HEK293 (cell line): ENCODE measurements around the gene RAB3GAP2.
"Not testable (repeated sequence)": the region's sequence is repeated elsewhere in the genome, so short reads cannot be mapped to it uniquely, and the experiment has no call there.

ENCODE experiments used
- CTCF ChIA-PET: fragments of 350-600 bp; formaldehyde crosslinking; extraction: SDS; loops from one replicate; lab custom pipeline; 2021; ENCODE audit warnings: antibody characterized with exemption; lab: Yijun Ruan, JAX
- POLR2A ChIA-PET: fragments of 300-600 bp; formaldehyde crosslinking; extraction: SDS; loops from one replicate; lab custom pipeline; 2020; ENCODE audit warnings: antibody characterized with exemption, inconsistent platforms; lab: Yijun Ruan, JAX
- H3K27ac ChIP-seq: fragments of 200-500 bp; sonication (Bioruptor generic); 2 replicates; pipeline ENCODE4 v1.5.1; 2014; ENCODE audit warnings: low read depth, low read length, control low read depth, inconsistent platforms; ENCODE audit errors: extremely low read depth
- H3K36me3 ChIP-seq, 2 experiments: fragments of 200-500 bp in 1 of 2; sonication (Bioruptor generic) in 1 of 2; 1 replicate in 1 of 2; 2 replicates in 1 of 2; pipeline ENCODE4 v1.5.1; 2014 to 2017; ENCODE audit warnings: inconsistent platforms in 2 of 2, low read length in 2 of 2; ENCODE audit not compliant: control insufficient read depth in 2 of 2, insufficient read depth in 1 of 2
- H3K4me1 ChIP-seq: fragments of 200-500 bp; sonication (Bioruptor generic); 2 replicates; pipeline ENCODE4 v1.5.1; 2014; ENCODE audit warnings: mild to moderate bottlenecking, low read length, inconsistent platforms; ENCODE audit not compliant: control insufficient read depth, insufficient read depth
- H3K4me3 ChIP-seq: 2 replicates; pipeline ENCODE4 v1.5.1; 2011; ENCODE audit warnings: low read depth, mild to moderate bottlenecking, control low read depth, low read length, moderate library complexity
- H3K9me3 ChIP-seq: fragments of 200-500 bp; sonication (Bioruptor generic); 2 replicates; pipeline ENCODE4 v1.5.1; 2014; ENCODE audit warnings: low read depth, low read length, inconsistent platforms; ENCODE audit not compliant: control insufficient read depth, insufficient read depth
- GFI1B ChIP-seq: fragments of 450-650 bp; formaldehyde crosslinking; IDR thresholded peaks from 2 replicates; pipeline ENCODE4 v1.5.1; 2016; ENCODE audit warnings: missing biosample characterization, missing genetic modification characterization
- HOXA7 ChIP-seq: sonication (generic); formaldehyde crosslinking; IDR thresholded peaks from 2 replicates; pipeline ENCODE4 v1.8.1; 2022; ENCODE audit warnings: missing genetic modification reagents, borderline replicate concordance
- IKZF3 ChIP-seq: fragments of 450-650 bp; IDR thresholded peaks from 2 replicates; pipeline ENCODE4 v1.5.0; 2018; ENCODE audit warnings: missing biosample characterization, mild to moderate bottlenecking, missing genetic modification characterization, moderate library complexity
- KLF10 ChIP-seq: fragments of 450-650 bp; IDR thresholded peaks from 2 replicates; pipeline ENCODE4 v1.5.1; 2018; ENCODE audit warnings: missing biosample characterization, mild to moderate bottlenecking, missing genetic modification characterization
- SP7 ChIP-seq: fragments of 450-650 bp; formaldehyde crosslinking; IDR thresholded peaks from 2 replicates; pipeline ENCODE4 v1.5.1; 2016; ENCODE audit warnings: missing biosample characterization, missing genetic modification characterization
- ZNF132 ChIP-seq: fragments of 450-650 bp; formaldehyde crosslinking; IDR thresholded peaks from 2 replicates; pipeline ENCODE4 v1.5.1; 2017; ENCODE audit warnings: missing biosample characterization, missing genetic modification characterization, borderline replicate concordance
- ZNF155 ChIP-seq: fragments of 450-650 bp; formaldehyde crosslinking; IDR thresholded peaks from 2 replicates; pipeline ENCODE4 v1.5.1; 2016; ENCODE audit warnings: missing biosample characterization, missing genetic modification characterization
- ZNF174 ChIP-seq: fragments of 450-650 bp; formaldehyde crosslinking; IDR thresholded peaks from 2 replicates; pipeline ENCODE4 v1.5.0; 2017; ENCODE audit warnings: missing biosample characterization, mild to moderate bottlenecking, missing genetic modification characterization
- ZNF324 ChIP-seq: fragments of 450-650 bp; formaldehyde crosslinking; IDR thresholded peaks from 2 replicates; pipeline ENCODE4 v1.5.1; 2016; ENCODE audit warnings: missing biosample characterization, missing genetic modification characterization
- ZNF433 ChIP-seq: fragments of 450-650 bp; formaldehyde crosslinking; IDR thresholded peaks from 2 replicates; pipeline ENCODE4 v1.5.1; 2016; ENCODE audit warnings: missing biosample characterization, missing genetic modification characterization, low read depth
- ZNF48 ChIP-seq: fragments of 450-650 bp; formaldehyde crosslinking; IDR thresholded peaks from 2 replicates; pipeline ENCODE4 v1.5.1; 2016; ENCODE audit warnings: missing biosample characterization, missing genetic modification characterization
- ZNF514 ChIP-seq: fragments of 450-650 bp; formaldehyde crosslinking; IDR thresholded peaks from 2 replicates; pipeline ENCODE4 v1.5.1; 2016; ENCODE audit warnings: missing biosample characterization, missing genetic modification characterization
- ZNF558 ChIP-seq: fragments of 450-650 bp; formaldehyde crosslinking; IDR thresholded peaks from 2 replicates; pipeline ENCODE4 v1.5.1; 2016; ENCODE audit warnings: missing biosample characterization, missing genetic modification characterization
- ZNF561 ChIP-seq: fragments of 450-650 bp; IDR thresholded peaks from 2 replicates; pipeline ENCODE4 v1.5.1; 2018; ENCODE audit warnings: missing biosample characterization, missing genetic modification characterization, borderline replicate concordance
- ZNF777 ChIP-seq: fragments of 450-650 bp; formaldehyde crosslinking; IDR thresholded peaks from 2 replicates; pipeline ENCODE4 v1.5.1; 2017; ENCODE audit warnings: missing biosample characterization, missing genetic modification characterization, borderline replicate concordance
- ZSCAN16 ChIP-seq: fragments of 450-650 bp; formaldehyde crosslinking; IDR thresholded peaks from 2 replicates; pipeline ENCODE4 v1.5.1; 2016; ENCODE audit warnings: missing biosample characterization, missing genetic modification characterization
- ZSCAN30 ChIP-seq: fragments of 450-650 bp; IDR thresholded peaks from 2 replicates; pipeline ENCODE4 v1.5.1; 2018; ENCODE audit warnings: missing biosample characterization, mild to moderate bottlenecking, missing genetic modification characterization, moderate library complexity
- TF ChIP-seq, protein P1 (sequence below): fragments of 450-650 bp; IDR thresholded peaks from 2 replicates; pipeline ENCODE4 v1.5.1; 2018; ENCODE audit warnings: missing biosample characterization, mild to moderate bottlenecking, missing genetic modification characterization
- TF ChIP-seq, protein P2 (sequence below): fragments of 450-650 bp; formaldehyde crosslinking; IDR thresholded peaks from 2 replicates; pipeline ENCODE4 v1.5.1; 2016; ENCODE audit warnings: missing biosample characterization, missing genetic modification characterization, low read depth
- TF ChIP-seq, protein P3 (sequence below): fragments of 450-650 bp; formaldehyde crosslinking; IDR thresholded peaks from 2 replicates; pipeline ENCODE4 v1.5.1; 2016; ENCODE audit warnings: missing biosample characterization, missing genetic modification characterization, low read depth

Gene RAB3GAP2

GRCh38 chr1:220159041-220159440, 113.2 kb downstream of the RAB3GAP2 start:
- Histone ChIP-seq H3K9me3 (no peaks in the 10 kb centered on the region), H3K4me1 (no peaks in the 10 kb centered on the region), H3K4me3 (no peak overlapping the region), H3K36me3 (peaks cover 0 to 70% of the 10 kb centered on the region in 2 experiments; a peak in 2 of 3 replicates), H3K27ac (no peak overlapping the region)
- CTCF ChIA-PET: interaction anchor here (1.9 kb wide), 1 partner anchor 31 kb away, joined by 6 read pairs; no protein-coding TSS in a partner anchor
- POLR2A ChIA-PET: no interaction called here
- TF ChIP-seq IKZF3 (no peak), ZNF132 (tag by site-specific recombination) (no peak), ZSCAN16 (no peak), ZNF561 (no peak), SP7 (tag by site-specific recombination) (no peak), ZNF324 (tag by site-specific recombination) (no peak), ZNF174 (tag by site-specific recombination) (no peak), GFI1B (tag by site-specific recombination) (no peak), ZNF514 (tag by site-specific recombination) (no peak), ZNF155 (tag by site-specific recombination) (no peak), HOXA7 (CRISPR knock-in tag) (no peak), ZNF433 (tag by site-specific recombination) (no peak), ZNF777 (tag by site-specific recombination) (no peak), KLF10 (no peak), ZSCAN30 (no peak), ZNF558 (no peak), ZNF48 (tag by site-specific recombination) (no peak)
- TF ChIP-seq, protein P1, sequence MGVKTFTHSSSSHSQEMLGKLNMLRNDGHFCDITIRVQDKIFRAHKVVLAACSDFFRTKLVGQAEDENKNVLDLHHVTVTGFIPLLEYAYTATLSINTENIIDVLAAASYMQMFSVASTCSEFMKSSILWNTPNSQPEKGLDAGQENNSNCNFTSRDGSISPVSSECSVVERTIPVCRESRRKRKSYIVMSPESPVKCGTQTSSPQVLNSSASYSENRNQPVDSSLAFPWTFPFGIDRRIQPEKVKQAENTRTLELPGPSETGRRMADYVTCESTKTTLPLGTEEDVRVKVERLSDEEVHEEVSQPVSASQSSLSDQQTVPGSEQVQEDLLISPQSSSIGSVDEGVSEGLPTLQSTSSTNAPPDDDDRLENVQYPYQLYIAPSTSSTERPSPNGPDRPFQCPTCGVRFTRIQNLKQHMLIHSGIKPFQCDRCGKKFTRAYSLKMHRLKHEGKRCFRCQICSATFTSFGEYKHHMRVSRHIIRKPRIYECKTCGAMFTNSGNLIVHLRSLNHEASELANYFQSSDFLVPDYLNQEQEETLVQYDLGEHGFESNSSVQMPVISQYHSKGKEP (tag by site-specific recombination): no peak
- TF ChIP-seq, protein P2, sequence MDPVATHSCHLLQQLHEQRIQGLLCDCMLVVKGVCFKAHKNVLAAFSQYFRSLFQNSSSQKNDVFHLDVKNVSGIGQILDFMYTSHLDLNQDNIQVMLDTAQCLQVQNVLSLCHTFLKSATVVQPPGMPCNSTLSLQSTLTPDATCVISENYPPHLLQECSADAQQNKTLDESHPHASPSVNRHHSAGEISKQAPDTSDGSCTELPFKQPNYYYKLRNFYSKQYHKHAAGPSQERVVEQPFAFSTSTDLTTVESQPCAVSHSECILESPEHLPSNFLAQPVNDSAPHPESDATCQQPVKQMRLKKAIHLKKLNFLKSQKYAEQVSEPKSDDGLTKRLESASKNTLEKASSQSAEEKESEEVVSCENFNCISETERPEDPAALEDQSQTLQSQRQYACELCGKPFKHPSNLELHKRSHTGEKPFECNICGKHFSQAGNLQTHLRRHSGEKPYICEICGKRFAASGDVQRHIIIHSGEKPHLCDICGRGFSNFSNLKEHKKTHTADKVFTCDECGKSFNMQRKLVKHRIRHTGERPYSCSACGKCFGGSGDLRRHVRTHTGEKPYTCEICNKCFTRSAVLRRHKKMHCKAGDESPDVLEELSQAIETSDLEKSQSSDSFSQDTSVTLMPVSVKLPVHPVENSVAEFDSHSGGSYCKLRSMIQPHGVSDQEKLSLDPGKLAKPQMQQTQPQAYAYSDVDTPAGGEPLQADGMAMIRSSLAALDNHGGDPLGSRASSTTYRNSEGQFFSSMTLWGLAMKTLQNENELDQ: no peak
- TF ChIP-seq, protein P3, sequence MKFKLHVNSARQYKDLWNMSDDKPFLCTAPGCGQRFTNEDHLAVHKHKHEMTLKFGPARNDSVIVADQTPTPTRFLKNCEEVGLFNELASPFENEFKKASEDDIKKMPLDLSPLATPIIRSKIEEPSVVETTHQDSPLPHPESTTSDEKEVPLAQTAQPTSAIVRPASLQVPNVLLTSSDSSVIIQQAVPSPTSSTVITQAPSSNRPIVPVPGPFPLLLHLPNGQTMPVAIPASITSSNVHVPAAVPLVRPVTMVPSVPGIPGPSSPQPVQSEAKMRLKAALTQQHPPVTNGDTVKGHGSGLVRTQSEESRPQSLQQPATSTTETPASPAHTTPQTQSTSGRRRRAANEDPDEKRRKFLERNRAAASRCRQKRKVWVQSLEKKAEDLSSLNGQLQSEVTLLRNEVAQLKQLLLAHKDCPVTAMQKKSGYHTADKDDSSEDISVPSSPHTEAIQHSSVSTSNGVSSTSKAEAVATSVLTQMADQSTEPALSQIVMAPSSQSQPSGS (tag by site-specific recombination): no peak

DNA sequence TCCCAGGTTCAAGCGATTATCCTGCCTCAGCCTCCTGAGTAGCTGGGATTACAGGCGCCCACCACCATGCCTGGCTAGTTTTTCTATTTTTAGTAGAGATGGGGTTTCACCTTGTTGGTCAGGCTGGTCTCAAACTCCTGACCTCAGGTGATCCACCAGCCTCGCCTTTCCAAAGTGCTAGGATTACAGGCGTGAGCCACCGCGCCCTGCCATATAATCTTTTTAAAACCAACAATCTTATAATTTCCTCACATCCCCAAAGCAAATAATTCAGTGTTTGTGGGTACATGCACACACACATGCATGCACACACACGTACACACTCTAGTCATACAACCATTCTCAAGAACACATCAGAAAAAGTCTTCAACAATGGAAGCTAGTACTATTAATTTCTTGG, 113.7 kb downstream of the RAB3GAP2 start:
- H3K36me3 ChIP-seq: peaks cover 0 to 69% of the 10 kb centered on the region in 2 experiments; a peak in 2 of 3 replicates
- H3K9me3 ChIP-seq: not testable (repeated sequence)
- CTCF ChIA-PET: interaction anchor here (1.9 kb wide), 1 partner anchor 31 kb away, joined by 6 read pairs; no protein-coding TSS in a partner anchor

More for the DNA sequence above, 113.7 kb downstream of the RAB3GAP2 start:
- H3K4me3 ChIP-seq, H3K27ac ChIP-seq, H3K4me1 ChIP-seq, POLR2A ChIA-PET: not testable (repeated sequence)
